ENCODE data around the gene NRM. TPM values are rescaled to one million over a fixed set of nuclear protein-coding genes. Genes with fewer than 3 reads are reported as not detected.

NRM gene, protein sequence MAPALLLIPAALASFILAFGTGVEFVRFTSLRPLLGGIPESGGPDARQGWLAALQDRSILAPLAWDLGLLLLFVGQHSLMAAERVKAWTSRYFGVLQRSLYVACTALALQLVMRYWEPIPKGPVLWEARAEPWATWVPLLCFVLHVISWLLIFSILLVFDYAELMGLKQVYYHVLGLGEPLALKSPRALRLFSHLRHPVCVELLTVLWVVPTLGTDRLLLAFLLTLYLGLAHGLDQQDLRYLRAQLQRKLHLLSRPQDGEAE
- 22.2 to 29.6 TPM (median 27.7 TPM) in 5 replicates for total RNA-seq (2022; extraction: Qiagen RNA extraction; ENCODE audit: low read depth)

DNA sequence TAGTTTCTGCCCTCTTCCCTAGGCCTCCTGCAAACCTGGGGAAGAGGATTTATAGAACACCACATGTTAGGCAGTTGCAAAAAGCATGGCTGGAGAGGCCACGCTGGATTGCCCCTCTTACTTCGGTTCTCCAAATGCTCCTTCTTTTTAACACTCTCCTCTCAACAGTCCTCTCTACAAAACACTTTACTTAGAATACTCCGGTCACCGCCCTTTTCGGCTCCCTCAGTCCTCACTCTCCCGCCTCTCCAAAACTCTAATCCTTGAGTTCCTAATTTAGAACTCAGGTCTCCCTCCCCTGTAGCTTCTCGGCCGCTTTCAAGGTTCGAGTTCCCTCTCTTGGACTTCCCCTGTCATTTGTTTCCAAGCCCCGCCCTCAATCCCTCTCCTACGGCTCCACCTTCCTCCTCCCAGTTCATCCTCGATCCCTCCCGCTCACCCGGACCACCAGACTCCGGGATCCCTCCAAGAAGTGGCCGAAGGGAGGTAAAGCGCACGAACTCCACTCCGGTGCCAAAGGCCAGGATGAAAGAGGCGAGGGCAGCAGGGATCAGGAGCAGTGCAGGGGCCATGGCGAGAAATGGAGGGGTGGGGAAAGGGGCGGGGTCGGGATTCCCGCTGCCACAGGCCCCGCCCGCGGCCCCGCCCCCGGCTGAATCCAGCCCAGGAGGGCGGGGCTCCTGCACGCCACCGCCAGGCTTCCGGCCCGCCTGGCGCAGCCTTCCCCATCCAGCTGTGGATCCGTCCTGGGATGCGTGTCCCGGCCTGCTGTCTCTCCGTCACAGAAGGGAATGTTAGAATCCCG lies at the start of gene NRM:
Gene NRM, minus strand, starts transcription at position 582 of the 805 bp plus-strand sequence. Its CDS starts 10 bp downstream, at position 572.

DNA sequence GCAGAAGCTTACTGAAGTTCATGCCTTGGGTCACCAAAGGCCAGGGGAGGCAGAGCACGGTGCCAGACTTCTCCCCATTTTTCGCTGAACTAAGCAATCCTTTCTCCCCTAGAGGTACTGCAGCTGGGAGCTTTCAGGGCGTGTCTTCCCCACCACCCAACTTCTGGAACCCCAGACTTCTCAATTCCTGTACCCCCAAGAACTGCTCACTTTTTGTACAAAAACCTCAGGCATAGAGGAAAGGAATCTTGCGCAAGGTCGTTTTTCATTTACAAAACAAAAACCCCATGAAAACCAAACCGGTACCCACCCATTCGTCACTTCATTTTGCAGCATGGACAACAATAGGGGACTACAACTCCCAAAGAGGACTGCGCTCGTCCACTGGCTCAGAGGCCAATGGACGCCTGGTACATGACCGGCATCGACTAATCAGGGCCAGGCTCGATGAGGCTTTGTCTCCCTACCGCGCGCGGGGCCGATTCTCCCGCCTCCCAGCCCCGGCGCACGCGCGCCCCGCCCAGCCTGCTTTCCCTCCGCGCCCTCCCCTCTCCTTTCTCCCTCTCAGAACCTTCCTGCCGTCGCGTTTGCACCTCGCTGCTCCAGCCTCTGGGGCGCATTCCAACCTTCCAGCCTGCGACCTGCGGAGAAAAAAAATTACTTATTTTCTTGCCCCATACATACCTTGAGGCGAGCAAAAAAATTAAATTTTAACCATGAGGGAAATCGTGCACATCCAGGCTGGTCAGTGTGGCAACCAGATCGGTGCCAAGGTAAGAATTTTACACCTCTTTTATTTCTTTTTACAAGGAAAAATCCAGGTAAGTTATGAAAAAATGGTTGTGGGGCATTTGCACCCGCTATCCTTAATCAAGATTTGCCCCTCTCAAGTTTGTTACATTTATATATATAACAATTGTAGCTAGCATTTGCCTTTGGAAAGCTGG lies 29.3 kb upstream of the NRM start, which contains the start of gene TUBB:
Gene TUBB, plus strand, starts transcription at position 562 of the 947 bp plus-strand sequence. Its CDS starts 155 bp downstream, at position 717.

DNA sequence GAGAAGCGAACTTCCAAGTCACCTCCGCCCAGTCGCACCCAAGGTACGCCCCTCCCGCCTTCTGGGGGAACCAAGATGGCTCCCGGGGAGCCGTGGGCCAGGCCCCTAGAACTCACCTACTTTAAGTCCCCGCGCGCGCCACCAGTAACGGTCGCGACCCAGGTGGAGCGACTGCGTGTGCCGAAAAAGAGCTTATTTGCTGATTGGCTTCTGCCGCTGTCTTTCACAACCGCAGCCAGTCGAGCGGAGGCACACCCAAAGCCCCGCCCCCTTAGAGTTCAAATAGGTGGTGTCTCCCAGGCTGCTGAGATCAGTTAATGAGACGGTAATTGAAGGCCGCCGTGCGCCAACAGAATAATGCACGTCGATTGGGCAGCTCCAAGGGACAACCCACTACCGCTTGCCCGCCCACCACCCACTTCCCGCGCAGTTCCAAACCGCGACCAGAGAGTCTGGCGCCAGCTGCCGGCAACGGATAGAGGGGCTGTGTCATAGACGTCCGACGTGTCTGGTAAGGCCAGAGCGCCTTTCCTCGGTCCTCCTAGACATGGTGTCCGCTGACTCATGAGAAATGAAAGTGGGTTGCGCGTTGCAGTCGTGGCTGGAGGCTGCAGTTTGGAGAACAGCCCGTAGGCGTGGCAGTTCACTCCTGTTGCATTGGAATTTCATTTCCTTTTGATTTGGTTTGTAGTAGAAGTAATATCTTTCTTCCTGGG lies 26.5 kb upstream of the NRM start, which contains the start of gene MDC1:
Gene MDC1, minus strand, starts transcription at position 153 of the 716 bp plus-strand sequence. CDS start 2,106 bp downstream, outside the sequence.

DNA sequence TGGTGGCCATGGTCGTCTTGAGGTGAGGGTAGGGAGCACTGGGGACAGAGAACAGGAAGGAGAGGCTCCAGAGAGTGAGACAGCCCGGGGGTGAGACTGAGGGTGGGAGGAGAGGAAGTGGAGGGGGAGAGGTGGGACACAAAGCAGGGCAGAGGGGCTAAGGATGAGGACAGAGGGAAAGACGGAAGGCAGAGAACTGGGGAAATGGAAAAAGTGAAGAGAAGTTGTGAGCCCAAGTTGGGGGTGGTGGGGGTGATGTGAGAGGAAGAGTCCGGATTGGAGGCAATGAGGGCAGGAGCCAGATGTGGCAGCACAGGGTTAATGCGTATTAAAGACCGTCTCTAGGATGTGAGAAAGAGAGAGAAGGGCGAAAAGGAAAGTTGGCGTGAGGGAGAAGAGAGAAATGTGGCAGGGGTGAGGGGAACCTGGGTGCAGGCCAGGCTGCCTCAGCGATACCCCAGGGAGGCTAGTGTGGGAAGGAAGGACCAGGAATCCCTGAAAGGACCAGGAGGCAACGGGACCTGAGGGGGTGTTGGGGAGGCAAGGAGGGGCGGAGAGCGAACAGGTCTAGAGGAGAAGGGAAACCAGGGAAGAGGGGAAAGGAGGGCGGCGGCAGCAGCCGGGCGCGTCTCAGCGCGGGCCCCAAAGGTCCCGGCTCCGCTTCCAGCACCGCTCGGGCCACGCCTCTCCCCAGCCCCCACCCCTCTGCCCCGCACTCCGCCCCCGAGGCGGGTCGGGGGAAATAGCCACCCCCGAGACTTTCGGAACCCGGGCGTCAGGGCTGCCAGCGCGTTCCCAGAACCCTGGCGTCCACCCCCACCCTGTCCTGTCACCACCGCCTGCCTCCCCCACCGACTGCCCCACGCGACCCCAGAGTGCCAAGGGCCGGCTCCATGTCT lies 4.5 kb downstream of the NRM start, which contains the start of gene PPP1R18:
Gene PPP1R18, minus strand, starts transcription at position 637 of the 899 bp plus-strand sequence. Its CDS starts 627 bp downstream, at position 10.

DNA sequence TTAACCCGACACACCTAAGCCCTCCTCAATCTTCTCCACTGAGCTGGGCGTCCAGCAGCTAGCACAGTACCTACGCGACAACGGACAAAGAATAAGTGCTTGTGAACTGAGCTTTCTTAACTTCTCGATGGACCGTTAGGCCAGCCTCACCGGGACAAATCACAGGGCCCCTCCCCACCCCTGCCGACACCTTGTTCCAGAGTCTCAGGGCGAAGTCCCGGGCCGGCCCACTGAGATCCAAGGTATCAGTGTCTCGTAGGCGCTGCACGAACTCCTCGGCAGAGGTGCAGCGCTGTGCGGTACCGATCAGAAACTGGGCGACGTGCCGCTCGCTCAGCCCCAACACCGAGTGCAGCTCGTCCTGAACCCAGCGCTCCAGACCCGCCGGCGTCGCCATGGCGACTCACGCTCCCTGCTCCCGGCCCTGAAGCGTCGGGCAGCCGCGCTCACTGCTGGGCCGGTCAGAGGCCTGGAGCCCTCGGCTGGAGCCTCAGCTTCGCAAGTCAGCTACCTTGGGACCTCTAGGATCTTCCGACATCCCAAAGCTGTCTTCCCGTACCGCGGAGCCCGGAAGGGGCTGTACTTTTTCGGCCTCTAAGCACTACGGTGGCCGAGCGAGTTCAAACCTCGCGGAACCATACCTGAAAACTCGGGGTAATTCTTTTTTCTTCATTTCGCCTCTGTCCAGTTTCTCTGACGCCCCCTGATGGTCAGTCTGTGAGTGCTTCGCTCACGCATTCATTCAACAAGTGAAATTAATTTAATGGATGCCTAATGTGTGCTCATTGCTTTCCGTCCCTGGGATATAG lies 18.1 kb downstream of the NRM start, which contains the start of gene DHX16:
Gene DHX16, minus strand, starts transcription at position 562 of the 809 bp plus-strand sequence. Its CDS starts 165 bp downstream, at position 397.

DNA sequence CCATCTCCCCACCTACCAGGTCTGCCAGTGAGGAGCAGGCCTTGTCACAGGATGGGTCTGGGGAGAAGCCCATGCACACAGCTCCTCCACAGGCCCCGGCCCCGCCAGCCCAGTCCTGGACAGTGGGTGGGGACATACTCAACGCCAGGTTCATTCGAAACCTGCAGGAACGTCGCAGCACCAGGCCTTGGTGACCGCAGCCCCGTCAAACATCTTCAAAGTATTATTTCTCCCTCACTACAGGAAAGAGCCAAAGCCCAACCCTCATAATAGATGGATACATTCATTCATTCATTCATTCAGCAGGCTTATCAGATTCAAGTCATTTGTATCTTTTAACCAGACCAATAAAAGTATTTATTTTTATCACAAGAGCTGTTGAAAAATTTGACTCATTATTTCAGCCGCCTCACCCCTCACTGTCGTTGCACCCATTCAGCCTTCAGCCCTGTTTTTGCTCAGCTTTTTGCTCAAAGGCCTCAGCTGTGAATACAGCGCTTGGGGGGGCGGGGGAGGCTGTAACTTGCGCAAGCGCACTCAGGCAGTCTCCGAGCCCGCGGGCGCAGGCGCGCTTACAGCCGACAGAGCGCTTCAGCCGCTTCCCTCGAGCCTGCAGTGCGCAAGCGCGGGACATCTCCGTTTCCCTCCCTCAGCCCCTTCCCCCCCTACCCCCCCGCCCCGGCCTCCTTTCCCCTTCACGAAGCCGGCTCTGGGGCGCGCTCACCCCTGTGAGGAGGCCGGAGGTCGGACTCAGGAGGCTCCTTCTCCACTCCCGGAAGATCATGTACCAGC lies 44.1 kb downstream of the NRM start, which contains the start of gene C6orf136:
Gene C6orf136, plus strand, starts transcription at position 684 of the 792 bp plus-strand sequence. Its CDS starts 99 bp downstream, at position 783.

Other genes with a start within 250 kb of the NRM start
- gene HLA-E, start 201.5 kb downstream of the NRM start, total RNA-seq (2022; extraction: Qiagen RNA extraction; ENCODE audit: low read depth): 62.1 to 69.3 TPM (median 62.6 TPM) in 5 replicates
- gene GNL1, start 134.5 kb downstream of the NRM start, total RNA-seq (2022; extraction: Qiagen RNA extraction; ENCODE audit: low read depth): 30.5 to 38.6 TPM (median 34.5 TPM) in 5 replicates
- 14.6 to 17.0 TPM (median 15.0 TPM) in 5 replicates for gene PRR3, start 133.7 kb downstream of the NRM start, total RNA-seq (2022; extraction: Qiagen RNA extraction; ENCODE audit: low read depth)
- 50.8 to 66.2 TPM (median 55.3 TPM) in 5 replicates for gene ABCF1, start 119.5 kb downstream of the NRM start, total RNA-seq (2022; extraction: Qiagen RNA extraction; ENCODE audit: low read depth)
- 30.6 to 52.8 TPM (median 34.0 TPM) in 5 replicates for gene PPP1R10, start 73.7 kb downstream of the NRM start, total RNA-seq (2022; extraction: Qiagen RNA extraction; ENCODE audit: low read depth)
- 72.7 to 109 TPM (median 74.8 TPM) in 5 replicates for gene MRPS18B, start 73.1 kb downstream of the NRM start, total RNA-seq (2022; extraction: Qiagen RNA extraction; ENCODE audit: low read depth)
- 5.1 to 6.5 TPM (median 6.0 TPM) in 5 replicates for gene ATAT1, start 64.1 kb downstream of the NRM start, total RNA-seq (2022; extraction: Qiagen RNA extraction; ENCODE audit: low read depth)
- 8.5 to 13.8 TPM (median 13.7 TPM) in 5 replicates for gene C6orf136, start 43.9 kb downstream of the NRM start, total RNA-seq (2022; extraction: Qiagen RNA extraction; ENCODE audit: low read depth)
- 25.8 to 30.1 TPM (median 28.8 TPM) in 5 replicates for gene DHX16, start 18.0 kb downstream of the NRM start, total RNA-seq (2022; extraction: Qiagen RNA extraction; ENCODE audit: low read depth)
- gene PPP1R18, start 4.3 kb downstream of the NRM start, total RNA-seq (2022; extraction: Qiagen RNA extraction; ENCODE audit: low read depth): 42.8 to 50.5 TPM (median 45.3 TPM) in 5 replicates
- 16.3 to 19.0 TPM (median 18.2 TPM) in 5 replicates for gene MDC1, start 26.3 kb upstream of the NRM start, total RNA-seq (2022; extraction: Qiagen RNA extraction; ENCODE audit: low read depth)
- 755 to 974 TPM (median 943 TPM) in 5 replicates for gene TUBB, start 29.4 kb upstream of the NRM start, total RNA-seq (2022; extraction: Qiagen RNA extraction; ENCODE audit: low read depth)
- gene FLOT1, start 51.7 kb upstream of the NRM start, total RNA-seq (2022; extraction: Qiagen RNA extraction; ENCODE audit: low read depth): 77.3 to 97.3 TPM (median 91.8 TPM) in 5 replicates
- 117 to 167 TPM (median 156 TPM) in 5 replicates for gene IER3, start 53.6 kb upstream of the NRM start, total RNA-seq (2022; extraction: Qiagen RNA extraction; ENCODE audit: low read depth)
- gene DDR1, start 193.5 kb upstream of the NRM start, total RNA-seq (2022; extraction: Qiagen RNA extraction; ENCODE audit: low read depth): 46.0 to 54.9 TPM (median 48.9 TPM) in 5 replicates
- 14.2 to 21.3 TPM (median 20.5 TPM) in 5 replicates for gene GTF2H4, start 217.2 kb upstream of the NRM start, total RNA-seq (2022; extraction: Qiagen RNA extraction; ENCODE audit: low read depth)
- 11.6 to 13.4 TPM (median 12.4 TPM) in 5 replicates for gene VARS2, start 223.3 kb upstream of the NRM start, total RNA-seq (2022; extraction: Qiagen RNA extraction; ENCODE audit: low read depth)
- not detected in 5 replicates for gene SFTA2, start 241.2 kb upstream of the NRM start, total RNA-seq (2022; extraction: Qiagen RNA extraction; ENCODE audit: low read depth)
- gene MUCL3, start 250.0 kb upstream of the NRM start, total RNA-seq (2022; extraction: Qiagen RNA extraction; ENCODE audit: low read depth): 0.01 to 0.04 TPM (median 0.02 TPM) in 3 of 5 replicates, not detected in the others